MM.1S (cell line): Measurements from ENCODE around the gene KHDRBS2.

Experiments
- DNase-seq: peaks from one replicate; pipeline ENCODE4 v3.0.0-alpha.2; 2015
- H2AFZ ChIP-seq: fragments of 300-600 bp; sonication (generic); 2 replicates; pipeline ENCODE4 v1.6.0; 2016; ENCODE audit warnings: antibody characterized with exemption, low read length
- H3F3A ChIP-seq: fragments of 300-600 bp; sonication (generic); 2 replicates; pipeline ENCODE4 v1.6.1; 2016; ENCODE audit warnings: mild to moderate bottlenecking, antibody characterized with exemption, low read length, moderate library complexity, mixed read lengths; ENCODE audit not compliant: insufficient read depth
- H3K27ac ChIP-seq: fragments of 300-600 bp; sonication (generic); 2 replicates; pipeline ENCODE4 v1.5.1; 2016; ENCODE audit warnings: mild to moderate bottlenecking, low read length
- H3K27me3 ChIP-seq: fragments of 300-600 bp; sonication (generic); replicated peaks from 2 replicates; pipeline ENCODE4 v1.6.0; 2016; ENCODE audit warnings: low read length; ENCODE audit not compliant: insufficient read depth
- H3K36me3 ChIP-seq: fragments of 300-600 bp; sonication (generic); replicated peaks from 2 replicates; pipeline ENCODE4 v1.6.1; 2016; ENCODE audit warnings: mild to moderate bottlenecking, low read length, mixed read lengths; ENCODE audit not compliant: insufficient read depth
- H3K4me1 ChIP-seq: fragments of 300-600 bp; sonication (generic); 2 replicates; pipeline ENCODE4 v1.6.1; 2016; ENCODE audit warnings: low read length, mixed read lengths
- H3K4me2 ChIP-seq: fragments of 300-600 bp; sonication (generic); 2 replicates; pipeline ENCODE4 v1.6.0; 2016; ENCODE audit warnings: low read depth, low read length
- H3K4me3 ChIP-seq: fragments of 300-600 bp; sonication (generic); 2 replicates; pipeline ENCODE4 v1.5.1; 2016; ENCODE audit warnings: low read length, mixed read lengths
- H3K79me2 ChIP-seq: fragments of 300-600 bp; sonication (generic); 2 replicates; pipeline ENCODE4 v1.6.1; 2016; ENCODE audit warnings: mixed run types, low read length, mixed read lengths
- H3K9ac ChIP-seq: fragments of 300-600 bp; sonication (generic); 2 replicates; pipeline ENCODE4 v1.6.1; 2016; ENCODE audit warnings: low read length, mixed read lengths
- H3K9me2 ChIP-seq: fragments of 300-600 bp; sonication (generic); replicated peaks from 2 replicates; pipeline ENCODE4 v1.6.1; 2016; ENCODE audit warnings: mild to moderate bottlenecking, low read length, mixed read lengths; ENCODE audit not compliant: insufficient read depth
- H3K9me3 ChIP-seq: fragments of 300-600 bp; sonication (generic); replicated peaks from 2 replicates; pipeline ENCODE4 v1.6.1; 2016; ENCODE audit warnings: mild to moderate bottlenecking, low read length, mixed read lengths; ENCODE audit not compliant: insufficient read depth
- H4K20me1 ChIP-seq: fragments of 300-600 bp; sonication (generic); 2 replicates; pipeline ENCODE4 v1.6.1; 2016; ENCODE audit warnings: mild to moderate bottlenecking, low read length, moderate library complexity, mixed read lengths; ENCODE audit not compliant: insufficient read depth
- EZH2 ChIP-seq: fragments of 300-600 bp; sonication (generic); optimal IDR thresholded peaks from 2 replicates; pipeline ENCODE3; 2017; ENCODE audit warnings: low read depth, mild to moderate bottlenecking, antibody characterized with exemption, low read length, mixed read lengths
- EZH2phosphoT487 ChIP-seq: fragments of 300-600 bp; sonication (generic); IDR thresholded peaks from 2 replicates; pipeline ENCODE4 v1.6.1; 2018; ENCODE audit warnings: antibody characterized with exemption, low read length
- TF ChIP-seq, protein P1 (sequence below): fragments of 300-600 bp; sonication (generic); IDR thresholded peaks from 2 replicates; pipeline ENCODE4 v1.5.1; 2016; ENCODE audit warnings: antibody characterized with exemption, low read length, mixed read lengths

KHDRBS2 gene

DNA sequence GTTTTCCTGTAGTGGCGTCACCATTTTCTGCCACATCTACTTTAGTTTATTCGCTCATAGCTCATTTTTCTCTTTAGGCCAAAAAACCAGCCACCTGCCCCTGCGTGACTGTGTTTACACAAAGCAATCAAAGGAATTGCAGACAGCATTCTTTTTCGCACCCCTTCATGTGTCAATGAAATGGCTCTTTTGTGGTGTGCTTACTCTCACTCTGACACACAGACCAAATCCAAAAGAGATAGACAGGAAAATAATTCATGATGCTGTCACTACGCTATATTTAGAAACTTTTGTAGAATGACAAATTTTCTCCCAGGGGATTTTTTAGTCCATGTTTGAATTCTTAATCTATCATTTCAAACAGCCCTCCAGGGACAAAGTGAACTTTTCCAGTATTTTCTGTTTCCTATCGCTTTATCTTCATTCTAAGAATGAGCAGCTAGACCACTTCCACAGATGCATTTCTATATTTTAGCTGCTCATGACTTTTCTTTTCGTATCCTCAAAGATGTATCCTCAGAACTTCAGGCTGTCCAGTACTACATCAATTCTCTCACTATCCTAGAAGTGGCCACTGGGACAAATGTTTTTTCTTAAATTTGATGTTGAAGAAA, 37.9 kb upstream of the KHDRBS2 start:
- H3K9me3 ChIP-seq, result no peaks in the 10 kb centered on the region

DNA sequence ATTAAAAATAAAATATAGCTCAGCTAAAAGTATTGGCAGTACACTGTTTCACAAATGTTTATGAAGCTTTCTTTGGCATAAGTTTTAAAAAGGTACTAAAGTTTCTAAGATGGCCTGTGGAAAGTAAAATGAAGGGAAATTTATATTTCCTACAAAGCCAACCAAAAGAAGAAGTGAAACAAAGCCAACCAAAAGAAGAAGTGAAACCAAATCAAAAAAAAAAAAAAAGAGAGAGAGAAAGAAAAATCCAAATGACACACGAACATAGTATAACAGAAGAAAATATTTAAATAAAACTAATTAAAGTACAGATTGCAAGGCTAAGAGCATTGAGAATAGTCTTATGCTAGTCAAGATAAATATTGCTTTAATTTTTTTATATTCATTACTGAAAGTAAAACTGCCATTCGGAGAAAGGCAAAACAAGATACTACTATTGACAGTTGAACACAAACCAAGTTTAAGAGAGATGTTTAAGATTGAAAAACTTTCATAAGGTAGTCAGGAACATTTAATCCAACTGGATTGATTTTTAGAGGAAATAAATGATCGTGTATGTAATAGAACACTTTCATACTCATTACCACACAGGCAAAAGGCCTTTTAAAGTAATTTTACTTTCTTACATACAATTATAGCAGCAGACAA, 12.8 kb upstream of the KHDRBS2 start:
- H3K27me3 ChIP-seq, result no peaks in the 10 kb centered on the region
- DNase-seq, result peak; percentile 60
- peaks cover 6% of the 10 kb centered on the region; the same call in 1 of the 2 replicates for H3K4me1 ChIP-seq
- H3F3A ChIP-seq, result 0 out of 2 replicates have a peak, but pooled peaks cover 4% of the 10 kb centered on the region
- H2AFZ ChIP-seq, result no peak overlapping the region
- H3K9me2 ChIP-seq, result no peaks in the 10 kb centered on the region
- peak overlapping the region; percentile 37 for H3K4me2 ChIP-seq
- TF ChIP-seq, protein P1, sequence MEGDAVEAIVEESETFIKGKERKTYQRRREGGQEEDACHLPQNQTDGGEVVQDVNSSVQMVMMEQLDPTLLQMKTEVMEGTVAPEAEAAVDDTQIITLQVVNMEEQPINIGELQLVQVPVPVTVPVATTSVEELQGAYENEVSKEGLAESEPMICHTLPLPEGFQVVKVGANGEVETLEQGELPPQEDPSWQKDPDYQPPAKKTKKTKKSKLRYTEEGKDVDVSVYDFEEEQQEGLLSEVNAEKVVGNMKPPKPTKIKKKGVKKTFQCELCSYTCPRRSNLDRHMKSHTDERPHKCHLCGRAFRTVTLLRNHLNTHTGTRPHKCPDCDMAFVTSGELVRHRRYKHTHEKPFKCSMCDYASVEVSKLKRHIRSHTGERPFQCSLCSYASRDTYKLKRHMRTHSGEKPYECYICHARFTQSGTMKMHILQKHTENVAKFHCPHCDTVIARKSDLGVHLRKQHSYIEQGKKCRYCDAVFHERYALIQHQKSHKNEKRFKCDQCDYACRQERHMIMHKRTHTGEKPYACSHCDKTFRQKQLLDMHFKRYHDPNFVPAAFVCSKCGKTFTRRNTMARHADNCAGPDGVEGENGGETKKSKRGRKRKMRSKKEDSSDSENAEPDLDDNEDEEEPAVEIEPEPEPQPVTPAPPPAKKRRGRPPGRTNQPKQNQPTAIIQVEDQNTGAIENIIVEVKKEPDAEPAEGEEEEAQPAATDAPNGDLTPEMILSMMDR, result no peak
- TF ChIP-seq EZH2 (no peak), EZH2phosphoT487 (no peak)
- no peaks in the 10 kb centered on the region for H3K36me3 ChIP-seq
- H3K9me3 ChIP-seq, result no peaks in the 10 kb centered on the region
- H4K20me1 ChIP-seq, result no peaks in the 10 kb centered on the region
- H3K79me2 ChIP-seq, result no peaks in the 10 kb centered on the region
- no peak overlapping the region; the same call in 1 of the 2 replicates for H3K9ac ChIP-seq
- peak overlapping the region; percentile 29; the same call in 1 of the 2 replicates for H3K4me3 ChIP-seq
- peak overlapping the region; percentile 29; the same call in 1 of the 2 replicates for H3K27ac ChIP-seq

More for the DNA sequence above, 37.9 kb upstream of the KHDRBS2 start:
- H2AFZ ChIP-seq, result no peak overlapping the region
- H3K9me2 ChIP-seq, result no peaks in the 10 kb centered on the region
- H3K27ac ChIP-seq, result no peak overlapping the region
- H3K9ac ChIP-seq, result no peak overlapping the region
- DNase-seq, result no peak
- H3K4me3 ChIP-seq, result no peak overlapping the region
- no peaks in the 10 kb centered on the region for H3K36me3 ChIP-seq
- H3K79me2 ChIP-seq, result no peaks in the 10 kb centered on the region
- H4K20me1 ChIP-seq, result no peaks in the 10 kb centered on the region
- no peaks in the 10 kb centered on the region for H3K27me3 ChIP-seq
- no peak overlapping the region for H3K4me2 ChIP-seq
- no peak for TF ChIP-seq EZH2
- 0 out of 2 replicates have a peak, but pooled peaks cover 3% of the 10 kb centered on the region for H3K4me1 ChIP-seq
- H3F3A ChIP-seq, result no peaks in the 10 kb centered on the region

DNA sequence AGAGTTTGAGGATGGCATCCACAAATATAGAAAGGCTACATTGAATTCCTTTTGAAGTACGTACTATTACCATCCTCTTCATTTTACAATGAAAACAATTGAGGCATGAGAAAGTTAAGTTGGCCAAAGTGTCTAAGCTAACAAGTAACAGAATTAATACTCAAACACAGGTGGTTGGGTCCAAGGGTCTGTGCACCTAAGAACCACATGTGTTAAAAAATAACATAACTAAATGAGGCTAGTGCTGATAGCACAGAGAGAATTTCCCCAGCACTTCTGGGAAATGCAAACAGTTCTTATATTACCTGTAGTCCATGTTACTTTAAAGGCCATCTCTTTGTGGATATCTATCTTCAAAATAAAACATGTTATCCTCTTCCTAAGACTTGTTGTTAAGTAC, 10.5 kb upstream of the KHDRBS2 start:
- H3K79me2 ChIP-seq, result no peaks in the 10 kb centered on the region
- no peaks in the 10 kb centered on the region for H3K27me3 ChIP-seq
- peaks cover 6% of the 10 kb centered on the region; the same call in 1 of the 2 replicates for H3K4me1 ChIP-seq
- no peak overlapping the region for H3K27ac ChIP-seq
- H3K9ac ChIP-seq, result no peak overlapping the region
- no peaks in the 10 kb centered on the region for H3K36me3 ChIP-seq
- no peak for DNase-seq
- no peak overlapping the region for H3K4me3 ChIP-seq
- no peaks in the 10 kb centered on the region for H3K9me3 ChIP-seq
- H4K20me1 ChIP-seq, result no peaks in the 10 kb centered on the region
- TF ChIP-seq EZH2, result no peak
- TF ChIP-seq, protein P1, result no peak
- no peak overlapping the region for H3K4me2 ChIP-seq
- H2AFZ ChIP-seq, result no peak overlapping the region
- H3F3A ChIP-seq, result 0 out of 2 replicates have a peak, but pooled peaks cover 4% of the 10 kb centered on the region
- H3K9me2 ChIP-seq, result no peaks in the 10 kb centered on the region

DNA sequence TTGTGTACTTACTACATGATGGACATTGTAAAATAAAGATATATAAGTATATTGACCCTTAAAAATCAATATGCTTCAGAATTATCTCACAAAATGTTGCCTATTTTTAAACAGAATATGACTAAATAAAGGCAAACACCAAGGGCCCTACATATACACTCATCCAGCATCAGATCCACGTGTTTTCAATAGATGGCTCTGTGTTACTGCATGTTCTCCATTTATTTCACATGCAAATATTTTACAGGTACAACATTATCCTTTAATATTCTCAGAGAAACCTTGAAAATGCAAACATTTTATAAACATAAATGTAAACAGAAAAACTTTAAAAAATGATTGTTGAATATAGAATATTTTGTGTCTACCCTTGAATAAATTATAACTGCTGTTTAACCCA, 2.9 kb upstream of the KHDRBS2 start:
- H2AFZ ChIP-seq, result no peak overlapping the region
- peaks cover 6% of the 10 kb centered on the region; the same call in 1 of the 2 replicates for H3K4me1 ChIP-seq
- H3K9me2 ChIP-seq, result no peaks in the 10 kb centered on the region
- H3F3A ChIP-seq, result no peaks in the 10 kb centered on the region
- H3K27ac ChIP-seq, result no peak overlapping the region
- TF ChIP-seq EZH2, result no peak
- TF ChIP-seq EZH2phosphoT487, result no peak
- H3K9ac ChIP-seq, result no peak overlapping the region
- H3K27me3 ChIP-seq, result no peaks in the 10 kb centered on the region
- no peak for DNase-seq
- H3K36me3 ChIP-seq, result no peaks in the 10 kb centered on the region
- no peak overlapping the region for H3K4me2 ChIP-seq
- H3K79me2 ChIP-seq, result no peaks in the 10 kb centered on the region
- no peaks in the 10 kb centered on the region for H3K9me3 ChIP-seq
- no peak overlapping the region for H3K4me3 ChIP-seq
- no peaks in the 10 kb centered on the region for H4K20me1 ChIP-seq
